GM12873 (cell line): ENCODE data around the gene PSMD2.

Experiments used
- CTCF ChIP-seq: IDR thresholded peaks from 2 replicates; pipeline ENCODE4 v1.5.1; 2012; ENCODE audit warnings: low read depth, mild to moderate bottlenecking, moderate library complexity, low read length, control low read depth; ENCODE audit not compliant: insufficient read depth; ENCODE audit errors: missing control alignments

The PSMD2 gene

DNA sequence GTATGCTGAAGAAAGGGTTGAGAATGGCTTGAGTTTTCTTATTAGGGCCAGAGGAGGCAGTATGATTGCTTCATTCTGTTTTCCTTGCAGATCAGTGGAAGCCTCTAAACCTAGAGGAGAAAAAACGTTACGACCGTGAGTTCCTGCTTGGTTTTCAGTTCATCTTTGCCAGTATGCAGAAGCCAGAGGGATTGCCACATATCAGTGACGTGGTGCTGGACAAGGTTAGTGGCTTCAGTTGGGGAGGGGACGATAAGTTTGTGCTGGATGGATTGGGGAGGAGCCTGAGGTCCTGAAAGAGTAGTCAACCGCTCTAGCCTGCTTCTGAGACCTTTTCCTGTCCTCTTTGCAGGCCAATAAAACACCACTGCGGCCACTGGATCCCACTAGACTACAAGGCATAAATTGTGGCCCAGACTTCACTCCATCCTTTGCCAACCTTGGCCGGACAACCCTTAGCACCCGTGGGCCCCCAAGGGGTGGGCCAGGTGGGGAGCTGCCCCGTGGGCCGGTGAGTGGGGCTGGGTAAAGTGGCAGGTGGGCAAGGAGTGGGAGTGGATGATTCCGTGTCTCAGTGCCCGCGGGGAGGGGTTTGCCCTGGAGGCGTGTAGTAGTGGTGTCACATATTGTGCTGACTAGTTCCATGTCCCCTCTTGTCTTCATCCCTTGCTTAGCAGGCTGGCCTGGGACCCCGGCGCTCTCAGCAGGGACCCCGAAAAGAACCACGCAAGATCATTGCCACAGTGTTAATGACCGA, 23.9 kb downstream of the PSMD2 start:
- TF ChIP-seq CTCF: no peak

DNA sequence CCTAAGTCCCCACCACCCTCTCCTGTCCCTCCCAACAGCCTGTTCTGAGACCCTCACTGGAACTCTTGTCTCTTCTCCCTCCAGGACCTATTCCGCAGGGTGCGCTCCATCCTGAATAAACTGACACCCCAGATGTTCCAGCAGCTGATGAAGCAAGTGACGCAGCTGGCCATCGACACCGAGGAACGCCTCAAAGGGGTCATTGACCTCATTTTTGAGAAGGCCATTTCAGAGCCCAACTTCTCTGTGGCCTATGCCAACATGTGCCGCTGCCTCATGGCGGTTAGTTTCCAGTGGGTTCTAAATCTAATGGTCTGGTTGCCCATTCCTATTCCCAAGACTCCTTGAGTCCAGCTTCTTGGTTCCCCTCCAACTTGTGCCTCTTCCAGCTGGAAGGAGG, 24.7 kb downstream of the PSMD2 start:
- no peak for TF ChIP-seq CTCF

GRCh38 chr3:184325269-184325668, 26.2 kb downstream of the PSMD2 start:
- TF ChIP-seq CTCF: no peak

GRCh38 chr3:184325715-184326369, 26.8 kb downstream of the PSMD2 start:
- TF ChIP-seq CTCF: no peak

DNA sequence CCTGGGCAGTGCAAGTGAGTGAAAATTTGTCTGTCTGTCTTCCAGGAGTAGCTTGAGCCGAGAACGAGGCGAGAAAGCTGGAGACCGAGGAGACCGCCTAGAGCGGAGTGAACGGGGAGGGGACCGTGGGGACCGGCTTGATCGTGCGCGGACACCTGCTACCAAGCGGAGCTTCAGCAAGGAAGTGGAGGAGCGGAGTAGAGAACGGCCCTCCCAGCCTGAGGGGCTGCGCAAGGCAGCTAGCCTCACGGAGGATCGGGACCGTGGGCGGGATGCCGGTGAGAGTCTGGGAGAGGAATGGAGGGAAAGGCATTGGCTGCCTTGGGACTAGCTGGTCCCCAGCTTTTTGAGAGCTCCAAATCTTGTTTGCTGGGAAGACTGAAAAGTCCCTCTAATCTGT, 28.1 kb downstream of the PSMD2 start:
- TF ChIP-seq CTCF: no peak

- TF ChIP-seq CTCF: no peak
These were observed 29.5 kb downstream of the PSMD2 start for GRCh38 chr3:184328516-184328915.

DNA sequence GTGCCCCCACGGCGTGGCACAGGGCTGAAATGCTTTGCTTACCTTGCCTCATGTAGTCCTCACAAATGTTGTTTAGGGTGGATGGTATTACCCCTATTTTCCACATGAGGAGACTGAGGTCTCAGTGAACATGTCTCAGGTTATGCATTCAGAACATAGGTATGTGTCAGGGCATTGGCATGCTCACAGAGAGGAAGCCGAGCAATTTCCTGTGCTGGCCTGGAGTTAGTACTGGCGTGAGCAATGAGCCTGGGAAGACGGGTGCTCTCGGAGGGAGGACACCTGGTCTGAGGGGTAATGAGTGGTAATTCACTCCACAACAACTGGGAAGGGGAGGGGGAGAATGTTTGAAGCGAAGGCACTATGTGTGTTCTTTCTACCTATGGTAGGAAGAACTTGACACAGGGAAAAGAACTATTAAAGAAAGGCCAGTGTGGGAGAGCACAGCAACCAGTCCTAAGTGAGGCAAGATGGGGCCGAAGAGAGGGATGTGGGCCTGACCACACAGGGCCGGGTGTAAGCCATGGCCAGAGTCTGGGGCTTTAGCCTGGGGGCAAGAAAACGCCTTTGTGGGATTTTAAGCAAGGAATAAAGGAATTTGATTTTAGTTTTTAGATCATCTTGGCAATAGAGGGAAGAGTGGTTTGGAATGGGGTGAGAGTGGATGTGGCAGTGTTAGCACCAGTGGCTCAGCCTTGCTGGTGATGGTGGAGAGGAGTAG, 33.5 kb downstream of the PSMD2 start:
- no peak for TF ChIP-seq CTCF
